HG03175 (cell line): ENCODE measurements around the gene USP17L27.
"Not testable (repeated sequence)": the region's sequence is repeated elsewhere in the genome, so short reads cannot be mapped to it uniquely, and the experiment has no call there.

Experiments
- ATAC-seq: cut with Tn5 transposase; IDR thresholded peaks from one replicate; pipeline ENCODE4 v1.9.1; 2021; ENCODE audit warnings: mild to moderate bottlenecking, moderate library complexity; ENCODE audit not compliant: unreplicated experiment

The USP17L27 gene, protein sequence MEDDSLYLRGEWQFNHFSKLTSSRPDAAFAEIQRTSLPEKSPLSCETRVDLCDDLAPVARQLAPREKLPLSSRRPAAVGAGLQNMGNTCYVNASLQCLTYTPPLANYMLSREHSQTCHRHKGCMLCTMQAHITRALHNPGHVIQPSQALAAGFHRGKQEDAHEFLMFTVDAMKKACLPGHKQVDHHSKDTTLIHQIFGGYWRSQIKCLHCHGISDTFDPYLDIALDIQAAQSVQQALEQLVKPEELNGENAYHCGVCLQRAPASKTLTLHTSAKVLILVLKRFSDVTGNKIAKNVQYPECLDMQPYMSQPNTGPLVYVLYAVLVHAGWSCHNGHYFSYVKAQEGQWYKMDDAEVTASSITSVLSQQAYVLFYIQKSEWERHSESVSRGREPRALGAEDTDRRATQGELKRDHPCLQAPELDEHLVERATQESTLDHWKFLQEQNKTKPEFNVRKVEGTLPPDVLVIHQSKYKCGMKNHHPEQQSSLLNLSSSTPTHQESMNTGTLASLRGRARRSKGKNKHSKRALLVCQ

DNA sequence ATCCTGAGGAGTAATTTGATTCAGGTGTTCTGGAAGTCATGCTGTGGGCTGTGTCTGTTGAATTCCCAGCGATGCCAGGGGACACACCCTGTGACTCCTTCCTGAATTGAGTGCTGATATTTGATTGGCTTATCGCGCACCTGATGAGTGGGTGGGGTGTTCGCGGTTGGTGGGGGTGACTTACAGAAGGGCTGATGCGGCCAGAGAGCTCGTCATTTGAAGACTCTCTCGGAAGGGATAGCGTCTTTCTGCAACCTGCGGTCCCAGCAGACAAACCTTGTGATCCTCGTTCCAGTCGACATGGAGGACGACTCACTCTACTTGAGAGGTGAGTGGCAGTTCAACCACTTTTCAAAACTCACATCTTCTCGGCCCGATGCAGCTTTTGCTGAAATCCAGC, at the start of gene USP17L27:
USP17L27 (plus strand) TSS at position 301 of the 400 bp plus-strand sequence; CDS start at position 301, 0 bp downstream.
- ATAC-seq = not testable (repeated sequence)

DNA sequence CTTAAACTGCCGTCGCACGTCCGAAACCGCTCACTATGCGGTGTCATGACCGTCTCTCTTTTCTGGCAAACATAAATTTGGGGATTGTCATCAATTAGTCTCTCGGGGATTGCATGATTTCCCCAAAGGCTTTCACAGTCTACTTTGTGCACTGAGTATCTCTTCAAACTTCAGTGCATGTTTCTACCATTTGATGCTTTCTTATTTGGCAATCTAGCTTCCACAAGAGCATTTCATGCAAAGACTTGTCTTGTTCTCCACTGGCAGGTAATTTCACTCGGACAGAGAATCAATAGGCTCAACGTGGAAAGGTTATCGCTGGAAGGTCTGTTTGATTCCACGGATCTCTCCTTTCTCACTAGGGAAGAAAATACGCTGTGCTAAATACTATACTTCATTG, 19.8 kb upstream of the USP17L27 start:
- ATAC-seq = not testable (repeated sequence)

DNA sequence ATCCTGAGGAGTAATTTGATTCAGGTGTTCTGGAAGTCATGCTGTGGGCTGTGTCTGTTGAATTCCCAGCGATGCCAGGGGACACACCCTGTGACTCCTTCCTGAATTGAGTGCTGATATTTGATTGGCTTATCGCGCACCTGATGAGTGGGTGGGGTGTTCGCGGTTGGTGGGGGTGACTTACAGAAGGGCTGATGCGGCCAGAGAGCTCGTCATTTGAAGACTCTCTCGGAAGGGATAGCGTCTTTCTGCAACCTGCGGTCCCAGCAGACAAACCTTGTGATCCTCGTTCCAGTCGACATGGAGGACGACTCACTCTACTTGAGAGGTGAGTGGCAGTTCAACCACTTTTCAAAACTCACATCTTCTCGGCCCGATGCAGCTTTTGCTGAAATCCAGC, 19.1 kb upstream of the USP17L27 start, which contains the start of gene USP17L24:
USP17L24 (plus strand) TSS at position 301 of the 400 bp plus-strand sequence; CDS start at position 301, 0 bp downstream.
- not testable (repeated sequence) for ATAC-seq

DNA sequence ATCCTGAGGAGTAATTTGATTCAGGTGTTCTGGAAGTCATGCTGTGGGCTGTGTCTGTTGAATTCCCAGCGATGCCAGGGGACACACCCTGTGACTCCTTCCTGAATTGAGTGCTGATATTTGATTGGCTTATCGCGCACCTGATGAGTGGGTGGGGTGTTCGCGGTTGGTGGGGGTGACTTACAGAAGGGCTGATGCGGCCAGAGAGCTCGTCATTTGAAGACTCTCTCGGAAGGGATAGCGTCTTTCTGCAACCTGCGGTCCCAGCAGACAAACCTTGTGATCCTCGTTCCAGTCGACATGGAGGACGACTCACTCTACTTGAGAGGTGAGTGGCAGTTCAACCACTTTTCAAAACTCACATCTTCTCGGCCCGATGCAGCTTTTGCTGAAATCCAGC, 14.3 kb upstream of the USP17L27 start, which contains the start of gene USP17L25:
USP17L25 (plus strand) TSS at position 301 of the 400 bp plus-strand sequence; CDS start at position 301, 0 bp downstream.
- not testable (repeated sequence) for ATAC-seq

DNA sequence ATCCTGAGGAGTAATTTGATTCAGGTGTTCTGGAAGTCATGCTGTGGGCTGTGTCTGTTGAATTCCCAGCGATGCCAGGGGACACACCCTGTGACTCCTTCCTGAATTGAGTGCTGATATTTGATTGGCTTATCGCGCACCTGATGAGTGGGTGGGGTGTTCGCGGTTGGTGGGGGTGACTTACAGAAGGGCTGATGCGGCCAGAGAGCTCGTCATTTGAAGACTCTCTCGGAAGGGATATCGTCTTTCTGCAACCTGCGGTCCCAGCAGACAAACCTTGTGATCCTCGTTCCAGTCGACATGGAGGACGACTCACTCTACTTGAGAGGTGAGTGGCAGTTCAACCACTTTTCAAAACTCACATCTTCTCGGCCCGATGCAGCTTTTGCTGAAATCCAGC, 9.6 kb upstream of the USP17L27 start, which contains the start of gene USP17L26:
USP17L26 (plus strand) TSS at position 301 of the 400 bp plus-strand sequence; CDS start at position 301, 0 bp downstream.
- ATAC-seq = not testable (repeated sequence)

DNA sequence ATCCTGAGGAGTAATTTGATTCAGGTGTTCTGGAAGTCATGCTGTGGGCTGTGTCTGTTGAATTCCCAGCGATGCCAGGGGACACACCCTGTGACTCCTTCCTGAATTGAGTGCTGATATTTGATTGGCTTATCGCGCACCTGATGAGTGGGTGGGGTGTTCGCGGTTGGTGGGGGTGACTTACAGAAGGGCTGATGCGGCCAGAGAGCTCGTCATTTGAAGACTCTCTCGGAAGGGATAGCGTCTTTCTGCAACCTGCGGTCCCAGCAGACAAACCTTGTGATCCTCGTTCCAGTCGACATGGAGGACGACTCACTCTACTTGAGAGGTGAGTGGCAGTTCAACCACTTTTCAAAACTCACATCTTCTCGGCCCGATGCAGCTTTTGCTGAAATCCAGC, 4.8 kb upstream of the USP17L27 start, which contains the start of gene USP17L5:
USP17L5 (plus strand) TSS at position 301 of the 400 bp plus-strand sequence; CDS start at position 301, 0 bp downstream.
- not testable (repeated sequence) for ATAC-seq

DNA sequence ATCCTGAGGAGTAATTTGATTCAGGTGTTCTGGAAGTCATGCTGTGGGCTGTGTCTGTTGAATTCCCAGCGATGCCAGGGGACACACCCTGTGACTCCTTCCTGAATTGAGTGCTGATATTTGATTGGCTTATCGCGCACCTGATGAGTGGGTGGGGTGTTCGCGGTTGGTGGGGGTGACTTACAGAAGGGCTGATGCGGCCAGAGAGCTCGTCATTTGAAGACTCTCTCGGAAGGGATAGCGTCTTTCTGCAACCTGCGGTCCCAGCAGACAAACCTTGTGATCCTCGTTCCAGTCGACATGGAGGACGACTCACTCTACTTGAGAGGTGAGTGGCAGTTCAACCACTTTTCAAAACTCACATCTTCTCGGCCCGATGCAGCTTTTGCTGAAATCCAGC, 4.6 kb downstream of the USP17L27 start, which contains the start of gene USP17L28:
USP17L28 (plus strand) TSS at position 301 of the 400 bp plus-strand sequence; CDS start at position 301, 0 bp downstream.
- not testable (repeated sequence) for ATAC-seq

DNA sequence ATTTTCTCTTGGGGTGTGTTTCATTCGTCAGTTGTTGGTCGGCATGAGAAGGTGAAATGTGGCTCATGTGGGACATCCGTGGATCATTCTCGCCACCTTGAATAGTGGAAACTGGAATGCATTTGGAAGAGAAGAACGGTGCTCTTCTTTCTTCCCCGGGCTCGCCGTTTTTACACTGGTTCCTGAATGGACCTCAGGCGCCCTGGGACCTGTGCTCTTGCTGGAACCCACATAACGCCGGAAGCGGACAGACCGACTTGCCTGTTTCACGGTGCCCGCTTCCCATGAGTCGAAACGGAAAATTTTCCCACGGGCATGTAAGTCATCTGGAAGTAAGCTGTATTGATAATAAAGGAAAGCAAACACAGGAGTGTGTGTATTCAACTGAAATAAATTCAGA, 6.9 kb downstream of the USP17L27 start:
- ATAC-seq = not testable (repeated sequence)

DNA sequence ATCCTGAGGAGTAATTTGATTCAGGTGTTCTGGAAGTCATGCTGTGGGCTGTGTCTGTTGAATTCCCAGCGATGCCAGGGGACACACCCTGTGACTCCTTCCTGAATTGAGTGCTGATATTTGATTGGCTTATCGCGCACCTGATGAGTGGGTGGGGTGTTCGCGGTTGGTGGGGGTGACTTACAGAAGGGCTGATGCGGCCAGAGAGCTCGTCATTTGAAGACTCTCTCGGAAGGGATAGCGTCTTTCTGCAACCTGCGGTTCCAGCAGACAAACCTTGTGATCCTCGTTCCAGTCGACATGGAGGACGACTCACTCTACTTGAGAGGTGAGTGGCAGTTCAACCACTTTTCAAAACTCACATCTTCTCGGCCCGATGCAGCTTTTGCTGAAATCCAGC, 9.4 kb downstream of the USP17L27 start, which contains the start of gene USP17L29:
USP17L29 (plus strand) TSS at position 301 of the 400 bp plus-strand sequence; CDS start at position 301, 0 bp downstream.
- ATAC-seq = not testable (repeated sequence)

DNA sequence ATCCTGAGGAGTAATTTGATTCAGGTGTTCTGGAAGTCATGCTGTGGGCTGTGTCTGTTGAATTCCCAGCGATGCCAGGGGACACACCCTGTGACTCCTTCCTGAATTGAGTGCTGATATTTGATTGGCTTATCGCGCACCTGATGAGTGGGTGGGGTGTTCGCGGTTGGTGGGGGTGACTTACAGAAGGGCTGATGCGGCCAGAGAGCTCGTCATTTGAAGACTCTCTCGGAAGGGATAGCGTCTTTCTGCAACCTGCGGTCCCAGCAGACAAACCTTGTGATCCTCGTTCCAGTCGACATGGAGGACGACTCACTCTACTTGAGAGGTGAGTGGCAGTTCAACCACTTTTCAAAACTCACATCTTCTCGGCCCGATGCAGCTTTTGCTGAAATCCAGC, 18.9 kb downstream of the USP17L27 start, which contains the start of gene USP17L30:
USP17L30 (plus strand) TSS at position 301 of the 400 bp plus-strand sequence; CDS start at position 301, 0 bp downstream.
- ATAC-seq = not testable (repeated sequence)

DNA sequence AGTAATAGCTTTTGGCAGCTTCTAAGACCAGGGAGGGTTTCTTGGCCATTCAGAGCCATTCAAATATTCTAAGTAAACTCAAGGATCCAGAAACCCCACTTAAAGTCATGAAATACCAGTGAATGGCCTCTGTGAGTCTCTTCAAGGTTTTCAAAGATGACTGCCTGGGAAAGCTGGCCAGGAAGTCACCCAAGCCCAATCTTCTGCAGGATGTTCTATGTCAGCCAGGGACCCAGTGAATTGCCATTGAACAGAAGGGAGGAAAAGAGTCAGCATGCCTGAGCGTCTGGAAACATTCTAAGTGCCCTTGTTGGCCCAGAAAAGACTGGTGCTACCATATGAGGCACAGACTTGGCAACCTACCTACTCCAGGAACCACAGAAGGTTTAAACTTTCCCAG, 35.9 kb downstream of the USP17L27 start:
- ATAC-seq = not testable (repeated sequence)

DNA sequence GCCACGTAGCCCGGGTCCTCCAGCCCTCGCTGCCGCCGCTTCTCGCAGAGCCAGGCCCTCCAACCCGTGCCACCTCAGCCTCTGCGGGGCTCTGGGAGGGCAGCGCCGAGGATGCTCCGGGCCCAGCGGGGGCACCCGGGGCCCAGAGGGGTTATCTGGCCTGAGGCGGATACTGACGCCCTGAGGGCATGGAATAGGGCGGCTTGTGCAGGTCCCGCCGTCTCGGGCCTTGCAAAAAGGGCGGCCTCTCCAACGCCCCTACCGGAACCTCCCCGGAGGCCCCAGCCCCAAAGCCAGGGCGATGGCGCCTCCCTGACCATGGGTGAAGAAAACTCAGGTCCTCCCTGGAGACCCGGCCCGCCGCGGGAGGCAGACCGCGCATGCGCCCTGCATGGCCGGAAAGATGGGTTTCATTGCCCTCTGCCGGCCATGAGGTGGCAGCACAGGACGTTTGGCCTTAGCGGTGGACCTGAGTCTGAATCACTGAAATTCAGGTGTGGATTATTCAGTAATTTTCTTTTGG, 37.1 kb downstream of the USP17L27 start:
- ATAC-seq = not testable (repeated sequence)

DNA sequence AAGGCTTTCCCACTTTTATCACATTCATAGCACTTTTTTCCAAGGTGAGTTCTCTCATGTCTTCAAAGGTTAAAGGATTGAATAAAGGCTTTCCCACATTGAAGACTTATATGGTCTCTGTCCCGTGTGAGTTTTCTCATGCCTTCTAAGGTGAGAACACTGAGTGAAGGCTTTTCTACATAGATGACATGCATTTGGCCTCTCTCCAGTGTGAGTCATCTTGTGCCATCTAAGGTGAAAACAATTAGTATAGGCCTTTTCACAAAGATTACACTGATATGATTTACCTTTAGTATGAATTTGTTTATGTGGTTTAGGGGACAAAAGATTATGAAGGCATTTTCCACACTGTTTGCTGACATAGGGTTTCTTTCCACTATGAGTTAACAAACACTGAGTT, 40.2 kb downstream of the USP17L27 start:
- ATAC-seq = no peak

DNA sequence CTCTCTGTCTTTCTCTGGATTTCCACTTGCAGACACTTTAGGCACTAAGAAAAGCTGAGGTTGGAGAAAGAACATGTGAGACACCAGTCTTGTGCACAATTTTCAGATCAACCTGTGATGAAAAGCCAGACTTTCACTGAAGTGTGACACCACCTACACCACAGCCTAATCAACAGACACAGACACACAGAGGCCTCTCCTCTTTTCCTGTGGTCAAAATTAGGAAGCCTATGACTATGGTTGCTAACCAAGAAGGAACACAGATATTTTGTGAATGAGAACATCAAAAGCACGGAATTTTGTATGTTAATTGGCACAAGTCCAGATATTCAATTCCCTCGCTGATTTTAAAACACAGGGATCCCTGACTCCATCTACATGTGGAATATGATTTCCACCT, 45.1 kb downstream of the USP17L27 start:
- ATAC-seq = not testable (repeated sequence)
